ENCODE measurements around the gene MYO3B.

DNA sequence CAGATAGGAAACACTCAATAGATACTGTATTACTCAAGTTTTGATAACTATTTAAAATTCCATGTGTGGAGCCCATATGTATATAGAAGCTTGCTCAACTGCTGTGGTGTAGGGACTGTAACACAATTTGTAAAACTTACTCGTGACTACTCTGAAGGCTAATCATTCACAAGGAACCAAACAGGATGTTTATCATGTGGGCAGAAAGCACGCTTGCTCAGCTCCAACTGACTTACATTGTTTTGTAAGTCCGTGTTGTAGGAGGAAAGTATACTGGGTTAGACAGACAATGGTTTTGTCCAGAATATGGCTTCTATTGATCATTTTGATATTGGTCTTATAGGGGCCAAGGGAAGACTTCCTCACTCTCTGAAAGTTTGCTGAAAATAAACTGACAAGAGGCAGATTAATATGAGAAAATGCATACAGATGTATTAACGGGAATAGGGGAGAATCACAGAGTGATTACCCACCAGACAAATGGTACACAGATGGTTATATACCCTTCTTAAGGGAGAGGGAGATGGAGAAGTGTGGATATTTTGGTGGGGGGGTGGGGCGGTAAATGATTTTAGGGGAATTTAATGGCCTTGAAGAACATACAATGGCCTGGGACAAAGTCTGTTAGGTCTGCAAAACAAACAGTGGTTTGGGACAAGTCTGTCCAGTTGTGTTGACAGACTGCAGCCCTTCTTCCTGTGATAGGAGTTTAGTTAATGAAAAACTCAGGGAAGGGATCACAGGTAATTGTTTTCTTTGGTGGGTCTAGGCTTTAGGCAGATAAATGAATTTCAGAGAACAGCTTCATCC is 277.9 kb downstream of the MYO3B start:
- no peak for TF ChIP-seq CEBPB (IDR thresholded peaks at IDR 0.05; ENCODE audit: low read depth, low read length)
- TF ChIP-seq SUZ12 (IDR thresholded peaks at IDR 0.05; ENCODE audit: low read length) = no peak
- TF ChIP-seq, protein P1, sequence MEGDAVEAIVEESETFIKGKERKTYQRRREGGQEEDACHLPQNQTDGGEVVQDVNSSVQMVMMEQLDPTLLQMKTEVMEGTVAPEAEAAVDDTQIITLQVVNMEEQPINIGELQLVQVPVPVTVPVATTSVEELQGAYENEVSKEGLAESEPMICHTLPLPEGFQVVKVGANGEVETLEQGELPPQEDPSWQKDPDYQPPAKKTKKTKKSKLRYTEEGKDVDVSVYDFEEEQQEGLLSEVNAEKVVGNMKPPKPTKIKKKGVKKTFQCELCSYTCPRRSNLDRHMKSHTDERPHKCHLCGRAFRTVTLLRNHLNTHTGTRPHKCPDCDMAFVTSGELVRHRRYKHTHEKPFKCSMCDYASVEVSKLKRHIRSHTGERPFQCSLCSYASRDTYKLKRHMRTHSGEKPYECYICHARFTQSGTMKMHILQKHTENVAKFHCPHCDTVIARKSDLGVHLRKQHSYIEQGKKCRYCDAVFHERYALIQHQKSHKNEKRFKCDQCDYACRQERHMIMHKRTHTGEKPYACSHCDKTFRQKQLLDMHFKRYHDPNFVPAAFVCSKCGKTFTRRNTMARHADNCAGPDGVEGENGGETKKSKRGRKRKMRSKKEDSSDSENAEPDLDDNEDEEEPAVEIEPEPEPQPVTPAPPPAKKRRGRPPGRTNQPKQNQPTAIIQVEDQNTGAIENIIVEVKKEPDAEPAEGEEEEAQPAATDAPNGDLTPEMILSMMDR (IDR thresholded peaks at IDR 0.05; ENCODE audit: control extremely low read depth in 1 of 3, insufficient read depth in 1 of 3, low read depth in 1 of 3, low read length in 3 of 3) = no peak
- no peak for TF ChIP-seq MAFK (IDR thresholded peaks at IDR 0.05; ENCODE audit: low read depth, low read length)
- no peak for TF ChIP-seq POLR2AphosphoS5 (IDR thresholded peaks at IDR 0.05; ENCODE audit: low read depth, low read length)
- no peak for TF ChIP-seq POLR2A (IDR thresholded peaks at IDR 0.05; ENCODE audit: control extremely low read depth in 1 of 2, low read depth in 2 of 2, low read length in 2 of 2)
- TF ChIP-seq, protein P2, sequence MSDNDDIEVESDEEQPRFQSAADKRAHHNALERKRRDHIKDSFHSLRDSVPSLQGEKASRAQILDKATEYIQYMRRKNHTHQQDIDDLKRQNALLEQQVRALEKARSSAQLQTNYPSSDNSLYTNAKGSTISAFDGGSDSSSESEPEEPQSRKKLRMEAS (IDR thresholded peaks at IDR 0.05) = no peak
- no peak for TF ChIP-seq EZH2 (IDR thresholded peaks at IDR 0.05; ENCODE audit: low read depth, low read length, severe bottlenecking)
- no peak for TF ChIP-seq ASH2L (IDR thresholded peaks at IDR 0.05; ENCODE audit: low read length)
- no peak for TF ChIP-seq GABPA (IDR thresholded peaks at IDR 0.05; ENCODE audit: borderline replicate concordance, insufficient read depth, low read length)
- TF ChIP-seq CBX5 (IDR thresholded peaks at IDR 0.05; ENCODE audit: low read depth, low read length) = no peak
- TF ChIP-seq, protein P3, sequence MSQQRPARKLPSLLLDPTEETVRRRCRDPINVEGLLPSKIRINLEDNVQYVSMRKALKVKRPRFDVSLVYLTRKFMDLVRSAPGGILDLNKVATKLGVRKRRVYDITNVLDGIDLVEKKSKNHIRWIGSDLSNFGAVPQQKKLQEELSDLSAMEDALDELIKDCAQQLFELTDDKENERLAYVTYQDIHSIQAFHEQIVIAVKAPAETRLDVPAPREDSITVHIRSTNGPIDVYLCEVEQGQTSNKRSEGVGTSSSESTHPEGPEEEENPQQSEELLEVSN (IDR thresholded peaks at IDR 0.05) = no peak
- TF ChIP-seq BRCA1 (IDR thresholded peaks at IDR 0.05; ENCODE audit: low read depth, low read length) = no peak
